Activated naive CD8-positive, alpha-beta T cell (primary cell): ENCODE results near the gene ADARB2.
"Not testable (repeated sequence)": the region's sequence is repeated elsewhere in the genome, so short reads cannot be mapped to it uniquely, and the experiment has no call there.

Experiments
- H3K27ac Mint-ChIP-seq: one replicate; pipeline ENCODE4 v1.8.0; 2021; ENCODE audit warnings: mixed read lengths
- H3K27me3 Mint-ChIP-seq: one replicate; pipeline ENCODE4 v1.8.0; 2021; ENCODE audit warnings: mixed read lengths
- H3K36me3 Mint-ChIP-seq: one replicate; pipeline ENCODE4 v1.8.0; 2021; ENCODE audit warnings: mixed read lengths
- H3K4me1 Mint-ChIP-seq: one replicate; pipeline ENCODE4 v1.8.0; 2021; ENCODE audit warnings: low read depth, mixed read lengths
- H3K4me3 Mint-ChIP-seq: one replicate; pipeline ENCODE4 v1.8.0; 2021; ENCODE audit warnings: mild to moderate bottlenecking, mixed read lengths
- H3K9me3 Mint-ChIP-seq: one replicate; pipeline ENCODE4 v1.8.0; 2021; ENCODE audit warnings: low read depth, mixed read lengths

Gene ADARB2

GRCh38 chr10:1737222-1738061 lies at the start of gene ADARB2:
Gene ADARB2 (minus strand): TSS chr10:1737525.
- H3K27me3 Mint-ChIP-seq: peaks cover 50% of the 10 kb centered on the region
- no peaks in the 10 kb centered on the region for H3K36me3 Mint-ChIP-seq
- peaks cover 10% of the 10 kb centered on the region for H3K4me1 Mint-ChIP-seq
- H3K4me3 Mint-ChIP-seq: peak within 1 kb of the TSS; percentile 69
- H3K27ac Mint-ChIP-seq: no peak within 1 kb of the TSS
- H3K9me3 Mint-ChIP-seq: no peaks in the 10 kb centered on the region

- Mint-ChIP-seq H3K27ac (no peak overlapping the region), H3K9me3 (no peaks in the 10 kb centered on the region), H3K36me3 (no peaks in the 10 kb centered on the region)
Observed at GRCh38 chr10:1785835-1786234, 48.5 kb upstream of the ADARB2 start.

GRCh38 chr10:1782841-1783240 lies 45.5 kb upstream of the ADARB2 start:
- H3K4me3 Mint-ChIP-seq: no peak overlapping the region
- H3K4me1 Mint-ChIP-seq: no peaks in the 10 kb centered on the region
- H3K27ac Mint-ChIP-seq: no peak overlapping the region

More at GRCh38 chr10:1785835-1786234, 48.5 kb upstream of the ADARB2 start:
- Mint-ChIP-seq H3K4me3 (no peak overlapping the region), H3K27me3 (no peaks in the 10 kb centered on the region), H3K4me1 (no peaks in the 10 kb centered on the region)

GRCh38 chr10:1779796-1780195 lies 42.5 kb upstream of the ADARB2 start:
- no peaks in the 10 kb centered on the region for H3K4me1 Mint-ChIP-seq

More at GRCh38 chr10:1782841-1783240, 45.5 kb upstream of the ADARB2 start:
- H3K27me3 Mint-ChIP-seq: no peaks in the 10 kb centered on the region
- H3K9me3 Mint-ChIP-seq: no peaks in the 10 kb centered on the region
- H3K36me3 Mint-ChIP-seq: no peaks in the 10 kb centered on the region

DNA sequence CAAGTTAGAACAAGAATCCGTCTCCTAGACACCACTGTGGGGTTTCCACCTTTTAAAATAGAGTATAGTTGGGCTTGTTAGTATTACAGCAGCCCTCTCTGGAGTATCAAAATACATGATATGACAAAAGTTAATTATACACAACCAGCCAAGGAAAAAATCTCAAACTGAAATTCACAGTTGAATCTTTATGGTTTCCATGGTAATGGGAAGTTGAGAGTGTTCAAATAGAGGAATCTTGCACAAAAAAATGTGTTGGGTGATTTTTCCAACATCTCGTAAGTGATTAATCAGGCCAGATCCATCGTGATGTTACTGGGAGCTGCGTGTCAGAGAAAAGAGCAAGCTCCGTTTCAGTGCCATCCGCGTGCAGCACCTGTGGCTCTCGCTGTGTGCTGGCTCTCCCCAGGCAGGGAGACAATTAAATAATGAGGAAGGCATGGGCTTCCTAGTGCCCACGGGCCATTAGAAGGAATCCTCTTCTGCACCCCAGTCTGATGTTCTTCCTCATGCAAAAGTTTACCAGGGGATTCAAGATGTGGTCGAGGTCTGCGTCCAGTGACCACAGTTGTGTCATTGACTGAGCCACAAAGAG lies 41.1 kb upstream of the ADARB2 start:
- Mint-ChIP-seq H3K4me1 (no peaks in the 10 kb centered on the region), H3K9me3 (no peaks in the 10 kb centered on the region), H3K27me3 (peaks cover 2% of the 10 kb centered on the region), H3K27ac (no peak overlapping the region), H3K4me3 (no peak overlapping the region), H3K36me3 (no peaks in the 10 kb centered on the region)

More at GRCh38 chr10:1779796-1780195, 42.5 kb upstream of the ADARB2 start:
- Mint-ChIP-seq H3K27ac (no peak overlapping the region), H3K9me3 (no peaks in the 10 kb centered on the region), H3K27me3 (peaks cover under 1% of the 10 kb centered on the region), H3K36me3 (no peaks in the 10 kb centered on the region), H3K4me3 (no peak overlapping the region)

- H3K36me3 Mint-ChIP-seq: no peaks in the 10 kb centered on the region
- H3K27me3 Mint-ChIP-seq: peaks cover 2% of the 10 kb centered on the region
- no peak overlapping the region for H3K4me3 Mint-ChIP-seq
- H3K4me1 Mint-ChIP-seq: no peaks in the 10 kb centered on the region
- no peaks in the 10 kb centered on the region for H3K9me3 Mint-ChIP-seq
- no peak overlapping the region for H3K27ac Mint-ChIP-seq
Observed at GRCh38 chr10:1776127-1776662, 38.9 kb upstream of the ADARB2 start.

DNA sequence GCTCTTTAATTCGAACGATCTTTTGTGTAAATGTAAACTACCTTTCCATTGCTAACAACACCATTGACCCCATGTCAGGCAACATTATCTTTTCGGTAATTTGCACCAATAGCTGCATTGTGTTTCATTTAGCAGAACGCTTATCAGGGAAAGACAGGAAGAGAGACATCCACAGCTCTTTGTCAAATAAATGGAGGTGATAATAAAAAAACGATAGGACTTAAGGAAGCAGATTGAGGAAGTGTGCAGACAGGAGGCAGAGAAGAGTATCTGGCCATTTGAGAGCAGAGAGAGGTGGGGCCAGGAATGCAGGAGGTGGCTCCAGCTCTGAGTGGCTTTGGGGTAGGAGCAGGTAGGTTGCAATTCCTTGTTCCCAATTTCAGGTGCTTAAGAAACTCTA lies 37.5 kb upstream of the ADARB2 start:
- Mint-ChIP-seq H3K9me3 (no peaks in the 10 kb centered on the region), H3K36me3 (no peaks in the 10 kb centered on the region), H3K4me1 (no peaks in the 10 kb centered on the region), H3K27ac (no peak overlapping the region), H3K27me3 (peaks cover 2% of the 10 kb centered on the region), H3K4me3 (no peak overlapping the region)

GRCh38 chr10:1773204-1773603 lies 35.9 kb upstream of the ADARB2 start:
- not testable (repeated sequence) for H3K4me1 Mint-ChIP-seq, H3K27ac Mint-ChIP-seq, H3K27me3 Mint-ChIP-seq, H3K4me3 Mint-ChIP-seq, H3K9me3 Mint-ChIP-seq, H3K36me3 Mint-ChIP-seq

- H3K9me3 Mint-ChIP-seq: no peaks in the 10 kb centered on the region
- H3K4me3 Mint-ChIP-seq: no peak overlapping the region
- no peak overlapping the region for H3K27ac Mint-ChIP-seq
- H3K4me1 Mint-ChIP-seq: no peaks in the 10 kb centered on the region
- H3K27me3 Mint-ChIP-seq: peaks cover 2% of the 10 kb centered on the region
- no peaks in the 10 kb centered on the region for H3K36me3 Mint-ChIP-seq
Observed at GRCh38 chr10:1766049-1766448, 28.7 kb upstream of the ADARB2 start.

- peaks cover 6% of the 10 kb centered on the region for H3K36me3 Mint-ChIP-seq
- H3K4me1 Mint-ChIP-seq: no peaks in the 10 kb centered on the region
- no peak overlapping the region for H3K27ac Mint-ChIP-seq
- H3K27me3 Mint-ChIP-seq: peaks cover 2% of the 10 kb centered on the region
- H3K4me3 Mint-ChIP-seq: no peak overlapping the region
- peaks cover 10% of the 10 kb centered on the region for H3K9me3 Mint-ChIP-seq
Observed at GRCh38 chr10:1762076-1762475, 24.8 kb upstream of the ADARB2 start.

DNA sequence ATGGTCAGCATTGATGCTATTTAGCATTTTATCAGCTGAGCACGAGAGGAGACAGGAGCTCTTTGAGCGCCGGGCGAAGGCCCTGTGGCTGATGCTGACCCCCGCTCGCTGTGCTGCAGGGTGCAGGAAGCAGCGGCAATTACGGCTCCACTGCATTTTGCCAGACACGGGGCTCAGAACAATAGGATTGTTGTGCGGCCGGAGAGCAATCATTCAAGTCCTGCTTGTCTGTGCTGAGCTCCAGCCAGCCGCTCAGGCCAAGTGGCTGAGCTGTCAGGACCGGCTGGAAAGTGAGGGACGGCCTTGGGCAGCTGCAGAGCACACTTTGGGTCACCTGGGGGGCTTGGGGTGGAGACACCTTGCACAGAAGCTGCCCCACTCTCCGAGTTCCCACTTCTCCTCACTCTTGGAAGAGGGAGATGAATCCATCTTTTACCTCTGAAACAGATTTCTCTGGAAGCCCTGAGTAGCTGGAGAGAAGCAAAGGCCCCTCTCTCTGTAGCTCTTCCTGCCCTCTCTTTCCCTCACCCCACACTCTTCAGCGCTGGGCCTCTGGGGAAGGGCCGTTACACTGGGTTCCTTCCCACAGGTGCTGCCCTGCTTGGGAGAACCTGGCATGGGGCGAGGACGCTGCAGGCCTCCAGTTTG lies 17.3 kb upstream of the ADARB2 start:
- H3K4me1 Mint-ChIP-seq: no peaks in the 10 kb centered on the region
- peaks cover 4% of the 10 kb centered on the region for H3K27me3 Mint-ChIP-seq

DNA sequence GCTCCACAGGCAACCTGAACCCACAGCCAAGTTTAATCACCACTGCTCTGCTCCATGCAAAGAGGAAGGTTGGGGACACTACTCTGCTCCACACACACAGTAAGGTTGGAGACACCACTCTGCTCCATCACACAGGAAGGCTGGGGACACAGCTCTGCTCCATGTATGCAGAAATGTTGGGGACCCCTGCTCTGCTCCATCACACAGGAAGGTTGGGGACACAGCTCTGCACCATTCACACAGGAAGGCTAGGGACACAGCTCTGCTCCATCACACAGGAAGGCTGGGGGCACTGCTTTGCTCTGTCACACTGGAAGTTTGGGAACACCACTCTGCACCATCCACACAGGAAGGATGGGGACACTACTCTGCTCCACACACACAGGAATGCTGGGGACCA lies 14.8 kb upstream of the ADARB2 start:
- Mint-ChIP-seq H3K27ac (no peak overlapping the region), H3K4me3 (no peak overlapping the region), H3K9me3 (peaks cover 20% of the 10 kb centered on the region), H3K27me3 (peaks cover 10% of the 10 kb centered on the region), H3K4me1 (no peaks in the 10 kb centered on the region), H3K36me3 (peaks cover 5% of the 10 kb centered on the region)

More for the DNA sequence above, 17.3 kb upstream of the ADARB2 start:
- Mint-ChIP-seq H3K27ac (no peak overlapping the region), H3K9me3 (peaks cover 24% of the 10 kb centered on the region), H3K36me3 (peaks cover 12% of the 10 kb centered on the region), H3K4me3 (no peak overlapping the region)

DNA sequence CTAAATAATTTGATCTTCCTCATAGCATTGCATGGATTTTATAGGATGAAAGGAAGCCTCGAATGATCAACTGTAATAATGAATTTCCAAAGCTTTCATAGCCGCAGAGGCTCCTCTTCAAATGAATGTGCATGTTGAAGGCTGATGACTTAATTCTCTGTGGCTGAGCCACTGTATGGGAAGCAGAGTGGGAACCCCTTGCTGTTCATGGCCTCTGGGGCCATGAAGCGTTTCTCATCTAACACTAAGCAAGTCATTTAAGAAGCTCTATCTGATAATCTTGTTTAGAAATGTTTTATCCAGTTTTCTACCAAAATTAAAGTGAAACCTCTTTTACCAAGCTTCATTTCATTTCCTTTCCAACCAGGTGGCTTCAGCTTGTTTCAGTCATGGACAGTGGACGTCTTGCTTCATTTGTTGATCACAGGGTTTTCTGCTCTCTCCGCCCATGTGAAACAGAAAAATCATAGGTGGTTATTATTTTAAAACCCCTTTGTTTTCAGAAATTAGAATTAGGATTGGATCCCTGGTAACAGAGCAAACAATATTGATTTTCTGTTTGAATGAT lies 10.3 kb upstream of the ADARB2 start:
- H3K4me3 Mint-ChIP-seq: no peak overlapping the region
- H3K36me3 Mint-ChIP-seq: peaks cover 5% of the 10 kb centered on the region
- H3K4me1 Mint-ChIP-seq: no peaks in the 10 kb centered on the region
- H3K27me3 Mint-ChIP-seq: peaks cover 18% of the 10 kb centered on the region
- H3K9me3 Mint-ChIP-seq: peaks cover 20% of the 10 kb centered on the region
- H3K27ac Mint-ChIP-seq: no peak overlapping the region

DNA sequence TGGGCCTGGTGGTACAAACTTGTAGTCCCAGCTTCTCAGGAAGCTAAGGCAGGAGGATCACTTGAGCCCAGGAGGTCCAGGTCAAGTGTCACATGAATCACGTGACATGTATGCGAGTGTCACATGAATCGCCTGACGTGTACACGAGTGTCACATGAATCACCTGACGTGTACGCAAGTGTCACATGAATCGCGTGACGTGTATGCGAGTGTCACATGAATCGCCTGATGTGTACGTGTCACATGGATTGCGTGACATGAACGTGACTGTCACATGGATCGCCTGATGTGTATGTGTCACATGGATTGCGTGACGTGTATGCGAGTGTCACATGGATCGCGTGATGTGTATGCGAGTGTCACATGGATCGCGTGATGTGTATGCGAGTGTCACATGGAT lies 9.5 kb upstream of the ADARB2 start:
- Mint-ChIP-seq H3K27ac (no peak overlapping the region), H3K27me3 (peaks cover 18% of the 10 kb centered on the region), H3K9me3 (peaks cover 20% of the 10 kb centered on the region), H3K4me3 (no peak overlapping the region), H3K4me1 (no peaks in the 10 kb centered on the region), H3K36me3 (peaks cover 5% of the 10 kb centered on the region)
